Measurements from ENCODE around the gene NOSIP.

Gene NOSIP

GRCh38 chr19:49524812-49525455 lies 55.4 kb downstream of the NOSIP start:
- TF ChIP-seq CTCF (conservative IDR thresholded peaks at IDR 0.05; ENCODE audit: low read depth, low read length): no peak
- no peak for DNase-seq (ENCODE audit: low read depth)
- H3K4me3 ChIP-seq (ENCODE audit: low read depth, low read length): no peak overlapping the region

GRCh38 chr19:49520705-49521319 lies 59.5 kb downstream of the NOSIP start:
- TF ChIP-seq CTCF (conservative IDR thresholded peaks at IDR 0.05; ENCODE audit: low read depth, low read length): no peak
- no peak overlapping the region for H3K4me3 ChIP-seq (ENCODE audit: low read depth, low read length)
- no peak for DNase-seq (ENCODE audit: low read depth)

GRCh38 chr19:49518033-49518432 lies 62.3 kb downstream of the NOSIP start:
- no peak for TF ChIP-seq CTCF (conservative IDR thresholded peaks at IDR 0.05; ENCODE audit: low read depth, low read length)
- H3K4me3 ChIP-seq (ENCODE audit: low read depth, low read length): no peak overlapping the region
- no peak for DNase-seq (ENCODE audit: low read depth)

- no peak for DNase-seq (ENCODE audit: low read depth)
- no peak for TF ChIP-seq CTCF (conservative IDR thresholded peaks at IDR 0.05; ENCODE audit: low read depth, low read length)
- H3K4me3 ChIP-seq (ENCODE audit: low read depth, low read length): no peak overlapping the region
Observed at GRCh38 chr19:49515767-49516166, 64.6 kb downstream of the NOSIP start.

GRCh38 chr19:49514151-49514550 lies 66.2 kb downstream of the NOSIP start:
- H3K4me3 ChIP-seq (ENCODE audit: low read depth, low read length): no peak overlapping the region
- TF ChIP-seq CTCF (conservative IDR thresholded peaks at IDR 0.05; ENCODE audit: low read depth, low read length): no peak
- no peak for DNase-seq (ENCODE audit: low read depth)

- peak overlapping the region; percentile 73 for H3K4me3 ChIP-seq (ENCODE audit: low read depth, low read length)
- TF ChIP-seq CTCF (conservative IDR thresholded peaks at IDR 0.05; ENCODE audit: low read depth, low read length): no peak
- DNase-seq (ENCODE audit: low read depth): no peak
Observed at GRCh38 chr19:49513746-49514118, 66.6 kb downstream of the NOSIP start.
